ENCODE measurements around the gene ISM2. TPM values are rescaled to one million over a fixed set of nuclear protein-coding genes. Genes with fewer than 3 reads are reported as not detected.

Gene ISM2
- total RNA-seq, 1 donor from 2014 or later: not detected

GRCh38 chr14:77507762-77508161 is 9.1 kb upstream of the ISM2 start:
- ATAC-seq: no peak

- no peak for ATAC-seq
Observed at GRCh38 chr14:77505031-77505430, 6.4 kb upstream of the ISM2 start.

- no peak for ATAC-seq
Observed at GRCh38 chr14:77503138-77503537, 4.5 kb upstream of the ISM2 start.

- no peak for ATAC-seq
Observed at GRCh38 chr14:77502109-77502782, 3.6 kb upstream of the ISM2 start.

- ATAC-seq: peak; percentile 34
Observed at GRCh38 chr14:77498984-77499527, 440 bp upstream of the ISM2 start.

- no peak for ATAC-seq
Observed at GRCh38 chr14:77495334-77495733, 3.3 kb downstream of the ISM2 start.

- no peak for ATAC-seq
Observed at GRCh38 chr14:77491056-77491455, 7.6 kb downstream of the ISM2 start.

- no peak for ATAC-seq
Observed at GRCh38 chr14:77490347-77490986, 8.1 kb downstream of the ISM2 start.

- ATAC-seq: no peak
Observed at GRCh38 chr14:77489041-77489440, 9.6 kb downstream of the ISM2 start.

GRCh38 chr14:77488558-77488957 is 10.1 kb downstream of the ISM2 start:
- ATAC-seq: no peak

- ATAC-seq: peak; percentile 26
Observed at GRCh38 chr14:77485901-77486678, 12.5 kb downstream of the ISM2 start.

GRCh38 chr14:77485256-77485655 is 13.4 kb downstream of the ISM2 start:
- no peak for ATAC-seq

GRCh38 chr14:77482422-77482821 is 16.2 kb downstream of the ISM2 start:
- no peak for ATAC-seq

GRCh38 chr14:77478796-77479195 is 19.8 kb downstream of the ISM2 start:
- ATAC-seq: no peak

- no peak for ATAC-seq
Observed at GRCh38 chr14:77478029-77478428, 20.6 kb downstream of the ISM2 start.

GRCh38 chr14:77475432-77476115 is 23.0 kb downstream of the ISM2 start:
- no peak for ATAC-seq

- no peak for ATAC-seq
Observed at GRCh38 chr14:77474479-77475177, 24.0 kb downstream of the ISM2 start.

GRCh38 chr14:77473921-77474320 is 24.7 kb downstream of the ISM2 start:
- no peak for ATAC-seq

GRCh38 chr14:77470224-77470870 is 28.3 kb downstream of the ISM2 start:
- peak; percentile 88 for ATAC-seq

GRCh38 chr14:77469539-77469938 is 29.1 kb downstream of the ISM2 start:
- no peak for ATAC-seq

- ATAC-seq: no peak
Observed at GRCh38 chr14:77469067-77469505, 29.5 kb downstream of the ISM2 start.

GRCh38 chr14:77467801-77468200 is 30.8 kb downstream of the ISM2 start:
- ATAC-seq: no peak
